K562 (cell line): ENCODE data around the gene MMEL1. TPM values are rescaled to one million over a fixed set of nuclear protein-coding genes. Genes with fewer than 3 reads are reported as not detected.

Source experiments
- ATAC-seq: fragments of 200-7000 bp; cut with Tn5 transposase; 3 replicates; pipeline ENCODE4 v1.9.1; 2020; ENCODE audit warnings: moderate library complexity
- BruUV-seq: library from RNA; stranded (reverse); fragments of 400-500 nt; replicated peaks from 2 replicates; lab custom pipeline; 2021; lab: Mats Ljungman, UMichigan
- CTCF ChIA-PET: fragments of 300-600 bp; formaldehyde crosslinking; extraction: SDS; loops from one replicate; lab custom pipeline; 2021; ENCODE audit warnings: low intra/inter-chr PET ratio; lab: Yijun Ruan, JAX
- POLR2A ChIA-PET: fragments of 300-600, 350-650 bp; sonication (Branson Sonifier 250); formaldehyde crosslinking; extraction: SDS; loops from one replicate; lab custom pipeline; 2021; ENCODE audit warnings: antibody characterized with exemption, inconsistent platforms; lab: Yijun Ruan, JAX
- DNase-seq, 4 experiments: peaks; one replicate each; pipeline versions ENCODE4 v3.0.0 to v3.0.0-alpha.2; 2011 to 2018; ENCODE audit warnings: low spot score in 3 of 4, mixed read lengths in 3 of 4; ENCODE audit errors: extremely low read depth in 1 of 4
- FAIRE-seq: peaks from 2 replicates; lab custom pipeline; 2011; peaks lifted over from hg19 to GRCh38; lab: Jason Lieb, UNC
- H2AFZ ChIP-seq: 2 replicates; pipeline ENCODE4 v1.6.0; 2011; ENCODE audit warnings: low read depth, low read length, control low read depth, inconsistent platforms
- H3K27ac ChIP-seq: fragments of 200-600 bp; 3 replicates; pipeline ENCODE4 v1.8.0; 2011; ENCODE audit warnings: low read depth, mild to moderate bottlenecking, control low read depth, inconsistent platforms, low read length, moderate library complexity, mixed read lengths; ENCODE audit errors: extremely low read depth
- H3K27me3 ChIP-seq, 2 experiments: fragments of 300-600 bp in 1 of 2; 2 replicates in 1 of 2; 3 replicates in 1 of 2; pipeline versions ENCODE4 v1.6.0 to v1.8.0; 2011; ENCODE audit warnings: inconsistent platforms in 2 of 2, low read length in 2 of 2, mild to moderate bottlenecking in 1 of 2, mixed read lengths in 1 of 2, moderate library complexity in 1 of 2; ENCODE audit not compliant: control insufficient read depth in 2 of 2, insufficient read depth in 2 of 2
- H3K36me3 ChIP-seq: fragments of 300-600 bp; 3 replicates; pipeline ENCODE4 v1.8.0; 2011; ENCODE audit warnings: mild to moderate bottlenecking, low read length, inconsistent platforms; ENCODE audit not compliant: control insufficient read depth, insufficient read depth
- H3K4me1 ChIP-seq, 2 experiments: fragments of 200-600 bp in 1 of 2; replicated peaks in 1 of 2; 2 replicates in 1 of 2; 3 replicates in 1 of 2; pipeline versions ENCODE4 v1.5.1 to v1.8.0; 2011; ENCODE audit warnings: inconsistent platforms in 2 of 2, low read length in 2 of 2, mild to moderate bottlenecking in 1 of 2, mixed read lengths in 1 of 2, moderate library complexity in 1 of 2; ENCODE audit not compliant: control insufficient read depth in 2 of 2, insufficient read depth in 2 of 2
- H3K4me2 ChIP-seq: 2 replicates; pipeline ENCODE4 v1.6.1; 2011; ENCODE audit warnings: low read length, control low read depth, inconsistent platforms, mixed read lengths; ENCODE audit not compliant: insufficient read depth
- H3K4me3 ChIP-seq: fragments of 200-600 bp; sonication (generic), shearing (Covaris generic); 2 replicates; pipeline ENCODE4 v1.5.1; 2016; ENCODE audit warnings: control low read depth, inconsistent platforms
- H3K79me2 ChIP-seq: fragments of 200-600 bp; 3 replicates; pipeline ENCODE4 v1.8.0; 2011; ENCODE audit warnings: low read length, inconsistent platforms; ENCODE audit not compliant: control insufficient read depth, insufficient read depth
- H3K9ac ChIP-seq, 2 experiments: 2 replicates each; pipeline versions ENCODE4 v1.6.0 to v1.6.1; 2011; ENCODE audit warnings: low read depth in 2 of 2, low read length in 2 of 2, control low read depth in 1 of 2, inconsistent platforms in 1 of 2, mild to moderate bottlenecking in 1 of 2, mixed read lengths in 1 of 2; ENCODE audit not compliant: insufficient read depth in 1 of 2
- H3K9me1 ChIP-seq: one replicate; pipeline ENCODE4 v1.6.0; 2011; ENCODE audit warnings: inconsistent platforms, mild to moderate bottlenecking, low read length, moderate library complexity; ENCODE audit not compliant: control insufficient read depth, insufficient read depth
- H3K9me3 ChIP-seq: replicated peaks from 2 replicates; pipeline ENCODE4 v1.5.1; 2011; ENCODE audit warnings: low read depth, low read length, inconsistent platforms; ENCODE audit not compliant: control insufficient read depth, insufficient read depth
- H4K20me1 ChIP-seq: replicated peaks from 2 replicates; pipeline ENCODE4 v1.6.1; 2011; ENCODE audit warnings: low read length, inconsistent platforms, mixed read lengths; ENCODE audit not compliant: control insufficient read depth, insufficient read depth
- CAMTA2 ChIP-seq: fragments of 250-450 bp; sonication (Bioruptor Pico); conservative IDR thresholded peaks from 2 replicates; pipeline ENCODE4 v1.5.1; 2022
- CBFA2T2 ChIP-seq: fragments of 450-650 bp; conservative IDR thresholded peaks from 2 replicates; pipeline ENCODE4 v1.6.1; 2017; ENCODE audit warnings: mild to moderate bottlenecking
- CBFA2T3 ChIP-seq: fragments of 450-650 bp; IDR thresholded peaks from 2 replicates; pipeline ENCODE4 v1.6.1; 2017
- COPS2 ChIP-seq: fragments of 450-650 bp; conservative IDR thresholded peaks from 2 replicates; pipeline ENCODE4 v1.6.1; 2016; ENCODE audit warnings: mild to moderate bottlenecking, moderate library complexity
- DDX20 ChIP-seq: fragments of 450-650 bp; IDR thresholded peaks from 2 replicates; pipeline ENCODE4 v1.6.1; 2016; ENCODE audit warnings: missing genetic modification characterization, low read depth, mild to moderate bottlenecking, missing compliant biosample characterization, moderate library complexity
- ERF ChIP-seq: fragments of 450-650 bp; formaldehyde crosslinking; IDR thresholded peaks from 2 replicates; pipeline ENCODE4 v1.4.0; 2020; ENCODE audit warnings: mild to moderate bottlenecking, mixed read lengths
- HDAC8 ChIP-seq: fragments of 450-650 bp; IDR thresholded peaks from 2 replicates; pipeline ENCODE4 v1.6.1; 2016; ENCODE audit warnings: mild to moderate bottlenecking, missing genetic modification characterization, moderate library complexity, missing compliant biosample characterization
- NR2C1 ChIP-seq, 2 experiments: fragments of 450-650 bp; IDR thresholded peaks; 2 replicates each; pipeline ENCODE4 v1.6.1; 2017; ENCODE audit warnings: mild to moderate bottlenecking in 2 of 2, antibody characterized with exemption in 1 of 2, inconsistent platforms in 1 of 2, missing compliant biosample characterization in 1 of 2, missing genetic modification characterization in 1 of 2
- POLR2G ChIP-seq: fragments of 200-400 bp; formaldehyde crosslinking; IDR thresholded peaks from 2 replicates; pipeline ENCODE4 v1.6.1; 2017; ENCODE audit warnings: low read depth, mild to moderate bottlenecking, antibody characterized with exemption, low read length, moderate library complexity
- PTRF ChIP-seq: fragments of 450-650 bp; IDR thresholded peaks from 2 replicates; pipeline ENCODE4 v1.6.1; 2016; ENCODE audit warnings: mild to moderate bottlenecking, missing genetic modification characterization, missing compliant biosample characterization
- SAFB ChIP-seq: fragments of 200-400 bp; formaldehyde crosslinking; IDR thresholded peaks from 2 replicates; pipeline ENCODE4 v1.6.1; 2017; ENCODE audit warnings: low read depth, low read length, borderline replicate concordance
- SMAD2 ChIP-seq: fragments of 150-350 bp; IDR thresholded peaks from 2 replicates; pipeline ENCODE4 v1.6.1; 2014; ENCODE audit warnings: low read depth, mild to moderate bottlenecking, low read length
- TEAD4 ChIP-seq, 2 experiments: sonication (generic) in 1 of 2; formaldehyde crosslinking in 1 of 2; IDR thresholded peaks; 2 replicates each; pipeline versions ENCODE4 v1.6.1 to v1.8.0; 2012 to 2022; ENCODE audit warnings: borderline replicate concordance in 1 of 2, inconsistent platforms in 1 of 2, low read length in 1 of 2, mild to moderate bottlenecking in 1 of 2, missing genetic modification reagents in 1 of 2
- YY1 ChIP-seq, 3 experiments: IDR thresholded peaks; 2 replicates each; pipeline ENCODE4 v1.6.1; 2011; ENCODE audit warnings: low read length in 2 of 3, mild to moderate bottlenecking in 2 of 3, moderate library complexity in 2 of 3, borderline replicate concordance in 1 of 3, control low read depth in 1 of 3, low read depth in 1 of 3; ENCODE audit not compliant: insufficient read depth in 3 of 3, insufficient replicate concordance in 2 of 3, control insufficient read depth in 1 of 3, insufficient read length in 1 of 3; ENCODE audit errors: extremely low read depth in 1 of 3
- ZKSCAN1 ChIP-seq: fragments of 150-350 bp; IDR thresholded peaks from 2 replicates; pipeline ENCODE4 v1.6.1; 2016; ENCODE audit warnings: low read depth, low read length
- ZNF232 ChIP-seq: sonication (generic); formaldehyde crosslinking; IDR thresholded peaks from 2 replicates; pipeline ENCODE4 v1.8.0; 2022; ENCODE audit warnings: mild to moderate bottlenecking, missing genetic modification reagents
- ZNF75A ChIP-seq: fragments of 450-650 bp; formaldehyde crosslinking; IDR thresholded peaks from 2 replicates; pipeline ENCODE4 v1.4.0; 2020; ENCODE audit warnings: mild to moderate bottlenecking
- WGBS: fragments of 100-300 bp; shearing (Covaris generic); methylation state at CpG from one replicate; pipeline ENCODE4 v1.1.6; 2016; ENCODE audit warnings: low coverage, mixed read lengths; ENCODE audit not compliant: insufficient coverage; ENCODE audit errors: missing lambda C conversion rate; 5-methylcytosine and 5-hydroxymethylcytosine counted together
- in situ Hi-C: fragments of 300-500 bp; cut with MboI; formaldehyde crosslinking; loops from 4 replicates; pipeline ENCODE4 v1.15.0; 2018; ENCODE audit warnings: inconsistent platforms, mixed read lengths
- intact Hi-C: fragments of 100-400 bp; cut with micrococcal nuclease; formaldehyde crosslinking; loops from 2 replicates; pipeline ENCODE4 v1.14.2; 2022
- polyA plus RNA-seq, 8 experiments: library from polyadenylated mRNA; depleted of rRNA in 4 of 8; stranded (reverse) in 5 of 8; unstranded in 3 of 8; fragments of >200 nt; fragmentation: Nextera tagmentation in 2 of 8; fragmentation: Illumina TruSeq in 1 of 8; extraction: Ambion mirVana in 2 of 8; extraction: Trizol in 1 of 8; gene quantifications; 2 replicates each; pipeline versions ENCODE4 v1.2.1 to v1.2.3, GENCODE V29; 2011 to 2014; ENCODE audit warnings: inconsistent platforms in 1 of 8, missing spikeins in 1 of 8
- total RNA-seq, 7 experiments: library from RNA; depleted of rRNA in 6 of 7; stranded (reverse); fragments of >200 nt in 6 of 7; fragmentation: Illumina TruSeq in 2 of 7; extraction: Trizol in 2 of 7; gene quantifications; 2 replicates each; pipeline versions ENCODE4 v1.2.1 to v1.2.3, GENCODE V29; 2011 to 2021; ENCODE audit warnings: low replicate concordance in 1 of 7
- TF ChIP-seq, protein P1 (sequence below): fragments of 450-650 bp; IDR thresholded peaks from 2 replicates; pipeline ENCODE4 v1.7.1; 2018; ENCODE audit warnings: mild to moderate bottlenecking, low read depth; ENCODE audit not compliant: partially characterized antibody

Gene MMEL1
- total and polyA plus RNA-seq, 9 of the 15 experiments (the other 6 are each of a cell fraction or from before 2014, with no cell fraction given), result not detected

DNA sequence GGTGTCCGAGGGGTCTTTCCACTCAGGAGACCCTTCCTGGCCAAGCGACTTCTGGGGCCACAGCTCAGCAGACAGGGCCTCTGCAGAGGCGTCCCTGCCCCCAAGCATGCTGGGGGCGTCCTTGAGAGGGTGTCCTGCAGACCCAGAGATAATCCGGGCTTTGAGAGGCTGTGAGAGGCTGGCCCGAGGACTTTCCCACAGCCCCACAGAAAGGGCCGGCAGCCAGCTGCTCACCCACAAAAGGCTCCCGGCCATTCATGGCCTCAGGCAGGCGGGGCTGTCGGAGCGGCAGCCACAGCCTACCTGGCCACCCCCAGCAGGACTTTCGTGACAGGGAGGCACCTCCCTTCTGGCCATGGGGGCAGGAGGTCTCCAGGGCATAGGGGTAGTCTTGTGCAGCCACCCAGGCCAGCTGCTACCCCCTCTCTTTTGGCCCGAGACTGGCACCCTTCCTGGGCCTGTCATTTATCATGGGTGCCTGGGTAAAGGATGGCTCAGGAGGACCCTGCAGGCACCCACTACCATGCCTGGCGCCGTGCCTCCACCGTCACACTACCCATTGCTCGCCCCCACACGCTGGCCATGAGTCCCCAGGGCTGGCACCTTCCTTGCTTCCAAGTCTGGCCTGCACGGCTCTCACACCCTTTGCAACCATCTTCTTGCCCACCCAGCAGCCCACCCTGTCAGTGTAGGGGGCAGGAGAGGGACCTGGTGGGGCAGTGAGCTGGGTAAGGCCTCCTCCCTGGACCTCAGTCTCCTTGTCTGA is 87.8 kb downstream of the MMEL1 start:
- Histone ChIP-seq H4K20me1 (no peaks in the 10 kb centered on the region; the same call in 1 of the 2 replicates), H3K4me3 (peak overlapping the region; percentile 42; the same call in 1 of the 2 replicates), H3K9ac (peak overlapping the region; percentile 47 to 90), H3K36me3 (no peaks in the 10 kb centered on the region), H3K79me2 (peaks cover 9% of the 10 kb centered on the region; the same call in 1 of the 3 replicates), H3K9me3 (no peaks in the 10 kb centered on the region), H3K9me1 (peaks cover 7% of the 10 kb centered on the region), H3K4me2 (peak overlapping the region; percentile 82), H3K27ac (peak overlapping the region; percentile 78), H2AFZ (peak overlapping the region; percentile 75), H3K4me1 (peaks cover 76 to 98% of the 10 kb centered on the region in 2 experiments), H3K27me3 (no peaks in the 10 kb centered on the region)
- in situ Hi-C loops, result loop anchor here (25.0 kb wide), 1 partner anchor 358 kb away; the partner anchor contains the start of gene FAAP20
- FAIRE-seq, result no peak
- POLR2A ChIA-PET, result interaction anchor here (0.6 to 1.6 kb wide), 8 partner anchors 16 to 356 kb away, joined by 3 to 6 read pairs (median 3); partner anchors contain the start of gene PANK4
- intact Hi-C loops, result loop anchor here (5.0 to 10.0 kb wide), 3 partner anchors 42 to 350 kb away; partner anchors contain the start of genes FAAP20 and PRXL2B
- CTCF ChIA-PET, result no interaction called here
- no peak for ATAC-seq
- peak in 2 of 4 experiments; percentile 68 to 80 for DNase-seq
- WGBS, result 31% methylated on average over 18 of the region's 19 CpGs
- no TSS peak for BruUV-seq
- TF ChIP-seq DDX20 (tag) (no peak), SAFB (no peak), YY1 (IDR thresholded peaks at IDR 0.05; ENCODE audit: borderline replicate concordance in 1 of 3, control insufficient read depth in 1 of 3, extremely low read depth in 1 of 3, insufficient read depth in 3 of 3, insufficient read length in 1 of 3, insufficient replicate concordance in 2 of 3, low read depth in 1 of 3, low read length in 2 of 3) (peak in 1 of 3 experiments; percentile 31), PTRF (tag) (no peak), CBFA2T2 (peak; percentile 13; the same call in 1 of the 2 replicates), ZKSCAN1 (no peak), COPS2 (no peak), ZNF75A (CRISPR knock-in tag) (peak; percentile 75), TEAD4 (IDR thresholded peaks at IDR 0.05; ENCODE audit: low read length) (no peak), TEAD4 (CRISPR knock-in tag; IDR thresholded peaks at IDR 0.05; ENCODE audit: borderline replicate concordance) (no peak), NR2C1 (IDR thresholded peaks at IDR 0.05) (no peak), NR2C1 (tag; IDR thresholded peaks at IDR 0.05) (no peak), SMAD2 (no peak), CAMTA2 (CRISPR knock-in tag) (no peak), ZNF232 (CRISPR knock-in tag) (no peak), HDAC8 (tag) (no peak), ERF (CRISPR knock-in tag) (no peak), POLR2G (0 out of 2 replicates have a peak, but pooled peaks have one; percentile 18), CBFA2T3 (peak; percentile 24; the same call in 1 of the 2 replicates)
- TF ChIP-seq, protein P1, sequence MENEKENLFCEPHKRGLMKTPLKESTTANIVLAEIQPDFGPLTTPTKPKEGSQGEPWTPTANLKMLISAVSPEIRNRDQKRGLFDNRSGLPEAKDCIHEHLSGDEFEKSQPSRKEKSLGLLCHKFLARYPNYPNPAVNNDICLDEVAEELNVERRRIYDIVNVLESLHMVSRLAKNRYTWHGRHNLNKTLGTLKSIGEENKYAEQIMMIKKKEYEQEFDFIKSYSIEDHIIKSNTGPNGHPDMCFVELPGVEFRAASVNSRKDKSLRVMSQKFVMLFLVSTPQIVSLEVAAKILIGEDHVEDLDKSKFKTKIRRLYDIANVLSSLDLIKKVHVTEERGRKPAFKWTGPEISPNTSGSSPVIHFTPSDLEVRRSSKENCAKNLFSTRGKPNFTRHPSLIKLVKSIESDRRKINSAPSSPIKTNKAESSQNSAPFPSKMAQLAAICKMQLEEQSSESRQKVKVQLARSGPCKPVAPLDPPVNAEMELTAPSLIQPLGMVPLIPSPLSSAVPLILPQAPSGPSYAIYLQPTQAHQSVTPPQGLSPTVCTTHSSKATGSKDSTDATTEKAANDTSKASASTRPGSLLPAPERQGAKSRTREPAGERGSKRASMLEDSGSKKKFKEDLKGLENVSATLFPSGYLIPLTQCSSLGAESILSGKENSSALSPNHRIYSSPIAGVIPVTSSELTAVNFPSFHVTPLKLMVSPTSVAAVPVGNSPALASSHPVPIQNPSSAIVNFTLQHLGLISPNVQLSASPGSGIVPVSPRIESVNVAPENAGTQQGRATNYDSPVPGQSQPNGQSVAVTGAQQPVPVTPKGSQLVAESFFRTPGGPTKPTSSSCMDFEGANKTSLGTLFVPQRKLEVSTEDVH, result no peak
